Endothelial cell of umbilical vein (primary cell): ENCODE data around the gene CLNK. TPM values are rescaled to one million over a fixed set of nuclear protein-coding genes. Genes with fewer than 3 reads are reported as not detected.

Experiments used
- BruUV-seq: library from RNA; stranded (reverse); fragments of 400-500 nt; replicated peaks from 2 replicates; lab custom pipeline; 2021; lab: Mats Ljungman, UMichigan
- CTCF ChIA-PET: fragments of 300-600, 350-600 bp; sonication (Branson Sonifier 250); formaldehyde crosslinking; loops from one replicate; lab custom pipeline; 2021; ENCODE audit warnings: antibody characterized with exemption, inconsistent platforms; lab: Charles Lee
- POLR2A ChIA-PET: fragments of 300-600, 350-600 bp; sonication (Branson Sonifier 250); formaldehyde crosslinking; loops from one replicate; lab custom pipeline; 2021; ENCODE audit warnings: antibody characterized with exemption, inconsistent platforms; lab: Charles Lee
- DNase-seq: peaks from one replicate; pipeline ENCODE4 v3.0.0-alpha.2; 2011; ENCODE audit warnings: low read depth, low spot score
- FAIRE-seq: peaks from 2 replicates; lab custom pipeline; 2011; peaks lifted over from hg19 to GRCh38; lab: Jason Lieb, UNC
- H2AFZ ChIP-seq: 2 replicates; pipeline ENCODE4 v1.6.0; 2012; ENCODE audit warnings: low read depth, low read length, control low read depth, inconsistent platforms
- H3K27ac ChIP-seq: 2 replicates; pipeline ENCODE4 v1.5.1; 2011; ENCODE audit warnings: low read depth, mild to moderate bottlenecking, control low read depth, low read length, moderate library complexity; ENCODE audit not compliant: insufficient read depth
- H3K27me3 ChIP-seq, 2 experiments: 2 replicates each; pipeline versions ENCODE4 v1.6.0 to v1.6.1; 2011; ENCODE audit warnings: low read length in 2 of 2, mixed read lengths in 1 of 2; ENCODE audit not compliant: control insufficient read depth in 2 of 2, insufficient read depth in 2 of 2
- H3K36me3 ChIP-seq, 2 experiments: 2 replicates in 1 of 2; 3 replicates in 1 of 2; pipeline ENCODE4 v1.5.1; 2011; ENCODE audit warnings: low read length in 2 of 2, mild to moderate bottlenecking in 1 of 2, moderate library complexity in 1 of 2; ENCODE audit not compliant: control insufficient read depth in 2 of 2, insufficient read depth in 2 of 2; ENCODE audit errors: extremely low read depth in 1 of 2
- H3K4me1 ChIP-seq: 3 replicates; pipeline ENCODE4 v1.5.1; 2011; ENCODE audit warnings: mild to moderate bottlenecking, low read length; ENCODE audit not compliant: control insufficient read depth, insufficient read depth; ENCODE audit errors: extremely low read depth
- H3K4me2 ChIP-seq: 2 replicates; pipeline ENCODE4 v1.6.1; 2011; ENCODE audit warnings: low read length, control low read depth, mixed read lengths; ENCODE audit not compliant: insufficient read depth
- H3K4me3 ChIP-seq, 3 experiments: fragments of 200-600 bp in 1 of 3; sonication (generic), shearing (Covaris generic) in 1 of 3; replicated peaks in 1 of 3; 2 replicates each; pipeline ENCODE4 v1.5.1; 2011 to 2016; ENCODE audit warnings: control low read depth in 3 of 3, low read length in 3 of 3, mild to moderate bottlenecking in 2 of 3, inconsistent platforms in 1 of 3, low read depth in 1 of 3, moderate library complexity in 1 of 3; ENCODE audit not compliant: insufficient read depth in 1 of 3
- H3K79me2 ChIP-seq: 2 replicates; pipeline ENCODE4 v1.6.0; 2012; ENCODE audit warnings: low read length, inconsistent platforms; ENCODE audit not compliant: control insufficient read depth, insufficient read depth
- H3K9ac ChIP-seq: replicated peaks from 2 replicates; pipeline ENCODE3; 2011; ENCODE audit warnings: low read length, control low read depth; ENCODE audit not compliant: insufficient read depth; ENCODE audit errors: extremely low read depth
- H3K9me1 ChIP-seq: replicated peaks from 3 replicates; pipeline ENCODE4 v1.6.0; 2011; ENCODE audit warnings: mild to moderate bottlenecking, low read length; ENCODE audit not compliant: control insufficient read depth, insufficient read depth; ENCODE audit errors: extremely low read depth
- H3K9me3 ChIP-seq: replicated peaks from 2 replicates; pipeline ENCODE4 v1.5.1; 2012; ENCODE audit warnings: low read length, inconsistent platforms; ENCODE audit not compliant: control insufficient read depth, insufficient read depth
- H4K20me1 ChIP-seq: replicated peaks from 2 replicates; pipeline ENCODE3; 2011; ENCODE audit warnings: mild to moderate bottlenecking, low read length; ENCODE audit not compliant: control insufficient read depth, insufficient read depth; ENCODE audit errors: extremely low read depth
- CTCF ChIP-seq, 2 donors: IDR thresholded peaks; 1 replicate in 1 of 2; 2 replicates in 1 of 2; pipeline ENCODE4 v1.5.1; 2011; ENCODE audit warnings: low read length in 2 of 2, mild to moderate bottlenecking in 2 of 2, moderate library complexity in 2 of 2, control low read depth in 1 of 2, inconsistent platforms in 1 of 2, low read depth in 1 of 2; ENCODE audit not compliant: insufficient read depth in 1 of 2; ENCODE audit errors: extremely low read depth in 1 of 2
- EZH2 ChIP-seq: IDR thresholded peaks from 2 replicates; pipeline ENCODE4 v1.6.1; 2012; ENCODE audit warnings: borderline replicate concordance, low read depth, mild to moderate bottlenecking, moderate library complexity, low read length, inconsistent platforms; ENCODE audit not compliant: severe bottlenecking
- FOS ChIP-seq: IDR thresholded peaks from 2 replicates; pipeline ENCODE4 v1.6.1; 2011; ENCODE audit warnings: mild to moderate bottlenecking, low read length, moderate library complexity, borderline replicate concordance; ENCODE audit not compliant: insufficient read depth
- GATA2 ChIP-seq: IDR thresholded peaks from 2 replicates; pipeline ENCODE4 v1.7.0; 2011; ENCODE audit warnings: low read depth, mild to moderate bottlenecking, moderate library complexity, mixed read lengths, low read length; ENCODE audit not compliant: insufficient read length, insufficient read depth
- JUN ChIP-seq: IDR thresholded peaks from 2 replicates; pipeline ENCODE4 v1.6.1; 2011; ENCODE audit warnings: borderline replicate concordance, low read depth; ENCODE audit not compliant: insufficient read length, insufficient read depth
- MAX ChIP-seq: IDR thresholded peaks from 2 replicates; pipeline ENCODE4 v1.6.1; 2011; ENCODE audit not compliant: insufficient read depth, insufficient read length
- MYC ChIP-seq: IDR thresholded peaks from one replicate; pipeline ENCODE4 v1.6.1; 2011; ENCODE audit warnings: mild to moderate bottlenecking, low read depth, low read length
- POLR2AphosphoS5 ChIP-seq: IDR thresholded peaks from 2 replicates; pipeline ENCODE4 v1.6.1; 2012; ENCODE audit warnings: low read depth, mild to moderate bottlenecking, control low read depth, low read length, moderate library complexity; ENCODE audit not compliant: insufficient read depth
- dilution Hi-C: fragments of 300-500 bp; cut with MboI; formaldehyde crosslinking; loops from one replicate; pipeline ENCODE4 v1.15.0; 2019; ENCODE audit warnings: low sequenced_read_pairs; ENCODE audit not compliant: extremely low pct_ligation_motif_present
- intact Hi-C: fragments of 100-400 bp; cut with micrococcal nuclease; formaldehyde crosslinking; loops from one replicate; pipeline ENCODE4 v1.10.0; 2022
- polyA plus RNA-seq, 4 experiments: library from polyadenylated mRNA; depleted of rRNA in 3 of 4; stranded (reverse) in 3 of 4; unstranded in 1 of 4; fragments of >200 nt; gene quantifications; 2 replicates each; pipeline versions ENCODE4 v1.2.1 to v1.2.3, GENCODE V29; 2011 to 2012; ENCODE audit warnings: missing spikeins in 1 of 4
- total RNA-seq: library from RNA; stranded (reverse); gene quantifications from 2 replicates; pipeline ENCODE4 v1.2.3, GENCODE V29; 2021

CLNK gene
- total and polyA plus RNA-seq, 2 donors (not counting 3 experiments of a cell fraction or from before 2014, with no cell fraction given), result not detected

- H3K27me3 ChIP-seq, result peaks cover 17 to 20% of the 10 kb centered on the region in 2 experiments
- no peaks in the 10 kb centered on the region for H3K36me3 ChIP-seq
- no peak for TF ChIP-seq GATA2
- TF ChIP-seq FOS, result no peak
- no peak for TF ChIP-seq POLR2AphosphoS5
- no peak for TF ChIP-seq MYC
- TF ChIP-seq EZH2, result no peak
- no peak overlapping the region for H3K4me2 ChIP-seq
- DNase-seq (no peak), FAIRE-seq (no peak)
- no peak overlapping the region for H3K9ac ChIP-seq
- H4K20me1 ChIP-seq, result no peaks in the 10 kb centered on the region
- H3K79me2 ChIP-seq, result no peaks in the 10 kb centered on the region
- H3K9me1 ChIP-seq, result no peaks in the 10 kb centered on the region
- POLR2A ChIA-PET, result no interaction called here
- no peak overlapping the region for H2AFZ ChIP-seq
- CTCF ChIA-PET, result interaction anchor here (1.0 to 4.2 kb wide), 4 partner anchors 10 to 86 kb away, joined by 3 to 69 read pairs (median 5); no protein-coding TSS in a partner anchor
- no peak overlapping the region for H3K4me3 ChIP-seq
- H3K9me3 ChIP-seq, result no peaks in the 10 kb centered on the region
- intact Hi-C loops (loop anchor here (10.0 kb wide), 1 partner anchor 192 kb away; no protein-coding TSS in a partner anchor), dilution Hi-C loops (no loop called here)
- H3K27ac ChIP-seq, result no peak overlapping the region
- H3K4me1 ChIP-seq, result peaks cover 9% of the 10 kb centered on the region
- no TSS peak for BruUV-seq
These were observed 221.7 kb downstream of the CLNK start for GRCh38 chr4:10462876-10463275.

- Histone ChIP-seq H3K9me1 (no peaks in the 10 kb centered on the region), H4K20me1 (no peaks in the 10 kb centered on the region), H3K27ac (no peak overlapping the region), H3K79me2 (no peaks in the 10 kb centered on the region), H3K36me3 (no peaks in the 10 kb centered on the region), H3K4me2 (peak overlapping the region; percentile 34), H3K9ac (no peak overlapping the region), H3K4me3 (peak overlapping the region in 2 of 3 experiments; percentile 21 to 27), H2AFZ (peak overlapping the region; percentile 55), H3K9me3 (no peaks in the 10 kb centered on the region), H3K4me1 (peaks cover 14% of the 10 kb centered on the region), H3K27me3 (peaks cover 17 to 20% of the 10 kb centered on the region in 2 experiments)
- BruUV-seq, result no TSS peak
- FAIRE-seq, result no peak
- DNase-seq, result no peak
- dilution Hi-C loops (no loop called here), intact Hi-C loops (loop anchor here (1.0 to 10.0 kb wide), 4 partner anchors 68 to 193 kb away; no protein-coding TSS in a partner anchor)
- CTCF ChIA-PET, result interaction anchor here (1.0 to 4.2 kb wide), 33 partner anchors 10 to 338 kb away, joined by 3 to 69 read pairs (median 7); no protein-coding TSS in a partner anchor
- POLR2A ChIA-PET, result no interaction called here
- TF ChIP-seq EZH2 (peak; percentile 12), CTCF (IDR thresholded peaks at IDR 0.05; ENCODE audit: extremely low read depth in 1 of 2, insufficient read depth in 1 of 2, low read depth in 1 of 2, low read length in 2 of 2) (no peak), JUN (no peak), MAX (no peak)
These were observed 222.6 kb downstream of the CLNK start for GRCh38 chr4:10461850-10462400.
